ENCODE results near the gene WDR86. TPM values are rescaled to one million over a fixed set of nuclear protein-coding genes. Genes with fewer than 3 reads are reported as not detected.

WDR86 gene
- total and polyA plus RNA-seq, 4 donors: 0.18 to 4.4 (median 2.8) TPM; not detected in 1

- Histone ChIP-seq H3K27ac (ENCODE audit: low read depth in 1 of 2, low read length in 2 of 2) (peak overlapping the region; percentile 77 to 78), H3K27me3 (ENCODE audit: control insufficient read depth in 1 of 2, insufficient read depth in 2 of 2, low read length in 1 of 2) (no peaks in the 10 kb centered on the region), H3K4me3 (ENCODE audit: low read length in 2 of 2) (no peak overlapping the region), H3K36me3 (ENCODE audit: control insufficient read depth in 1 of 2, insufficient read depth in 2 of 2, low read length in 1 of 2) (no peaks in the 10 kb centered on the region), H3K9me3 (ENCODE audit: control insufficient read depth, low read length) (no peaks in the 10 kb centered on the region), H3K4me1 (ENCODE audit: control insufficient read depth in 1 of 2, insufficient read depth in 2 of 2, low read length in 2 of 2) (no peaks in the 10 kb centered on the region)
- 6 to 11% methylated on average over 9 of the region's 9 CpGs for WGBS, 2 donors
- ATAC-seq (ENCODE audit: low FRiP score): peak; percentile 71
- intact Hi-C loops (cut with DNase I): no loop called here
- DNase-seq: peak; percentile 79 to 91
Measured at GRCh38 chr7:151436446-151437158, 26.8 kb upstream of the WDR86 start.

DNA sequence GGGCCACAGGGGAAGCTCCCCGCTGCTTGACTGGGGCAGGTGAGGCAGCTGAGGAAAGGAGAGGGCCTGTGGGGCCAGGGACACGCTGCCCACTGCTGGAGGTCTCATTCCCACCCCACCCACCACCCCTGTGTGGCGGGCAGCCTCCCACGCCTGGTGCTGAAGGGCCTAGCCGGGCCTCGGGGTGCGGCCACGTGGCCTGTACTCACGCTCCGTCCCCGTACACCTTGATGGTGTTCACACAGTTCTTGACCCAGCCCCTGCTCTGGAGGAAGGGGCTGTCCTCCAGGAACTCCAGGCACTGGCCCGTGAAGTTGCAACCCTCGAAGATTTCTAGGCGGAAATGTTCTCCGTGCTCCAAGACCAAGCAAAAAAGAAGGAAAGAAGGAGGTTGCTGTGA lies 26.1 kb upstream of the WDR86 start:
- intact Hi-C loops (cut with DNase I): no loop called here
- peak overlapping the region in 1 of 2 donors; percentile 66 for H3K27ac ChIP-seq (ENCODE audit: low read depth in 1 of 2, low read length in 2 of 2)
- no peak overlapping the region for H3K4me3 ChIP-seq (ENCODE audit: low read length in 2 of 2)
- H3K27me3 ChIP-seq (ENCODE audit: control insufficient read depth in 1 of 2, insufficient read depth in 2 of 2, low read length in 1 of 2): no peaks in the 10 kb centered on the region
- no peaks in the 10 kb centered on the region for H3K9me3 ChIP-seq (ENCODE audit: control insufficient read depth, low read length)
- no peaks in the 10 kb centered on the region for H3K36me3 ChIP-seq (ENCODE audit: control insufficient read depth in 1 of 2, insufficient read depth in 2 of 2, low read length in 1 of 2)
- no peak for DNase-seq
- WGBS, 2 donors: 77 to 84% methylated on average over 14 to 15 of the region's 15 CpGs
- no peak for ATAC-seq (ENCODE audit: low FRiP score)
- H3K4me1 ChIP-seq (ENCODE audit: control insufficient read depth in 1 of 2, insufficient read depth in 2 of 2, low read length in 2 of 2): no peaks in the 10 kb centered on the region

DNA sequence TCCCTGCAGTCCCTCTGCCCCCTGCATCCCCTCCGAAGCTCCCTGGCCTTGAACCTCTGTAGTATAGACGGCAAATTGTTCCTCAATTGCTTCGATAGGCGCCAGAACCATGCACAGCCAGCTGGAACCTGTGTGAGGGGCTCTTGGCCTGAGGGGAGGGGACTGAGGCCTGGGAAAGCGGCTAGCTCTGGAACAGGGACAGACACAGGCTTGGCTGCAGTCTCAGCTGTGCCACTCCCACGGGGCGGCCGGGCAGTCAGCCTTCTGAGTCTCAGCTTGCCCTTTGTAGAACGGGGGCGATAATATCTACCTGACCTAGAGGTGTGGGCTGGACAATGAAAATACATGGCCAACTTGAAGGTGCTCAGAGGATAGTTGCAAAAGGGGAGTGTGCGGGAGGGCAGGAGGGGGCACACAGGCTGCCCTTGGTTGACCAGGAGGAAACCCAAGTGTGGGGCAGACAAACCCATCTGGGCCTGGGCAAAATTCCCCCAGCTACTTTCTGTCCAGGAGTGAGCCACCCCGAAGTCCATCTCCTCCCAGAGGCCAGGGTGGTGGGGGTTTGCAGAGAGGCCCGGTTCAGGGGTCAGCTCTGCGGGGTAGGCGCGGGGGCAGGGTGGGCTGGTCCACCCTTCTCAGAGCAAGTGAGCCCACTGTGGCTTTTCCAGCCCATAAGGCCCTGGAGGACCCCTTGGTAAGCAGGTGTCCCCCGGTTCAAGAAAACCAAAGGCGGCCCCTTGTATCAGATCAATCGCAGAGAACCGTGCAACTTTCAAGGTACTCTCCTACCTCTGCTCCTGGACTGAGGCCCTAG lies 25.5 kb upstream of the WDR86 start:
- intact Hi-C loops (cut with DNase I): no loop called here
- ATAC-seq (ENCODE audit: low FRiP score): no peak
- Histone ChIP-seq H3K27ac (ENCODE audit: low read depth in 1 of 2, low read length in 2 of 2) (no peak overlapping the region), H3K9me3 (ENCODE audit: control insufficient read depth, low read length) (no peaks in the 10 kb centered on the region), H3K36me3 (ENCODE audit: control insufficient read depth in 1 of 2, insufficient read depth in 2 of 2, low read length in 1 of 2) (no peaks in the 10 kb centered on the region), H3K27me3 (ENCODE audit: control insufficient read depth in 1 of 2, insufficient read depth in 2 of 2, low read length in 1 of 2) (no peaks in the 10 kb centered on the region), H3K4me3 (ENCODE audit: low read length in 2 of 2) (no peak overlapping the region), H3K4me1 (ENCODE audit: control insufficient read depth in 1 of 2, insufficient read depth in 2 of 2, low read length in 2 of 2) (no peaks in the 10 kb centered on the region)
- DNase-seq: no peak
- 48 to 54% methylated on average over 18 to 20 of the region's 20 CpGs for WGBS, 2 donors

- no peak overlapping the region for H3K27ac ChIP-seq (ENCODE audit: low read depth in 1 of 2, low read length in 2 of 2)
- DNase-seq: no peak
- no peaks in the 10 kb centered on the region for H3K4me1 ChIP-seq (ENCODE audit: control insufficient read depth in 1 of 2, insufficient read depth in 2 of 2, low read length in 2 of 2)
- intact Hi-C loops (cut with DNase I): no loop called here
- no peaks in the 10 kb centered on the region for H3K27me3 ChIP-seq (ENCODE audit: control insufficient read depth in 1 of 2, insufficient read depth in 2 of 2, low read length in 1 of 2)
- H3K9me3 ChIP-seq (ENCODE audit: control insufficient read depth, low read length): no peaks in the 10 kb centered on the region
- no peak overlapping the region for H3K4me3 ChIP-seq (ENCODE audit: low read length in 2 of 2)
- H3K36me3 ChIP-seq (ENCODE audit: control insufficient read depth in 1 of 2, insufficient read depth in 2 of 2, low read length in 1 of 2): no peaks in the 10 kb centered on the region
- ATAC-seq (ENCODE audit: low FRiP score): no peak
- WGBS, 2 donors: 86 to 88% methylated on average over 4 of the region's 4 CpGs
Measured at GRCh38 chr7:151434549-151434948, 24.7 kb upstream of the WDR86 start.

GRCh38 chr7:151433721-151434400 lies 24.0 kb upstream of the WDR86 start:
- Histone ChIP-seq H3K9me3 (ENCODE audit: control insufficient read depth, low read length) (no peaks in the 10 kb centered on the region), H3K36me3 (ENCODE audit: control insufficient read depth in 1 of 2, insufficient read depth in 2 of 2, low read length in 1 of 2) (no peaks in the 10 kb centered on the region), H3K27ac (ENCODE audit: low read depth in 1 of 2, low read length in 2 of 2) (no peak overlapping the region), H3K4me3 (ENCODE audit: low read length in 2 of 2) (no peak overlapping the region), H3K4me1 (ENCODE audit: control insufficient read depth in 1 of 2, insufficient read depth in 2 of 2, low read length in 2 of 2) (no peaks in the 10 kb centered on the region), H3K27me3 (ENCODE audit: control insufficient read depth in 1 of 2, insufficient read depth in 2 of 2, low read length in 1 of 2) (no peaks in the 10 kb centered on the region)
- DNase-seq (no peak), ATAC-seq (ENCODE audit: low FRiP score) (no peak)
- 94 to 96% methylated on average over 15 of the region's 15 CpGs for WGBS, 2 donors
- intact Hi-C loops (cut with DNase I): no loop called here

- DNase-seq: no peak
- H3K4me1 ChIP-seq (ENCODE audit: control insufficient read depth in 1 of 2, insufficient read depth in 2 of 2, low read length in 2 of 2): no peaks in the 10 kb centered on the region
- H3K27ac ChIP-seq (ENCODE audit: low read depth in 1 of 2, low read length in 2 of 2): no peak overlapping the region
- no peaks in the 10 kb centered on the region for H3K9me3 ChIP-seq (ENCODE audit: control insufficient read depth, low read length)
- 81 to 83% methylated on average over 14 of the region's 14 CpGs for WGBS, 2 donors
- H3K27me3 ChIP-seq (ENCODE audit: control insufficient read depth in 1 of 2, insufficient read depth in 2 of 2, low read length in 1 of 2): no peaks in the 10 kb centered on the region
- intact Hi-C loops (cut with DNase I): no loop called here
- ATAC-seq (ENCODE audit: low FRiP score): no peak
- H3K4me3 ChIP-seq (ENCODE audit: low read length in 2 of 2): no peak overlapping the region
- H3K36me3 ChIP-seq (ENCODE audit: control insufficient read depth in 1 of 2, insufficient read depth in 2 of 2, low read length in 1 of 2): no peaks in the 10 kb centered on the region
Measured at GRCh38 chr7:151432658-151433521, 23.1 kb upstream of the WDR86 start.

GRCh38 chr7:151431768-151432311 lies 22.0 kb upstream of the WDR86 start:
- DNase-seq (peak in 1 of 2 donors; percentile 70), ATAC-seq (ENCODE audit: low FRiP score) (no peak)
- H3K27me3 ChIP-seq (ENCODE audit: control insufficient read depth in 1 of 2, insufficient read depth in 2 of 2, low read length in 1 of 2): no peaks in the 10 kb centered on the region
- H3K36me3 ChIP-seq (ENCODE audit: control insufficient read depth in 1 of 2, insufficient read depth in 2 of 2, low read length in 1 of 2): no peaks in the 10 kb centered on the region
- no peak overlapping the region for H3K4me3 ChIP-seq (ENCODE audit: low read length in 2 of 2)
- no peak overlapping the region for H3K27ac ChIP-seq (ENCODE audit: low read depth in 1 of 2, low read length in 2 of 2)
- H3K9me3 ChIP-seq (ENCODE audit: control insufficient read depth, low read length): no peaks in the 10 kb centered on the region
- no peaks in the 10 kb centered on the region for H3K4me1 ChIP-seq (ENCODE audit: control insufficient read depth in 1 of 2, insufficient read depth in 2 of 2, low read length in 2 of 2)
- WGBS, 2 donors: 97% methylated on average over 25 of the region's 25 CpGs
- intact Hi-C loops (cut with DNase I): no loop called here

DNA sequence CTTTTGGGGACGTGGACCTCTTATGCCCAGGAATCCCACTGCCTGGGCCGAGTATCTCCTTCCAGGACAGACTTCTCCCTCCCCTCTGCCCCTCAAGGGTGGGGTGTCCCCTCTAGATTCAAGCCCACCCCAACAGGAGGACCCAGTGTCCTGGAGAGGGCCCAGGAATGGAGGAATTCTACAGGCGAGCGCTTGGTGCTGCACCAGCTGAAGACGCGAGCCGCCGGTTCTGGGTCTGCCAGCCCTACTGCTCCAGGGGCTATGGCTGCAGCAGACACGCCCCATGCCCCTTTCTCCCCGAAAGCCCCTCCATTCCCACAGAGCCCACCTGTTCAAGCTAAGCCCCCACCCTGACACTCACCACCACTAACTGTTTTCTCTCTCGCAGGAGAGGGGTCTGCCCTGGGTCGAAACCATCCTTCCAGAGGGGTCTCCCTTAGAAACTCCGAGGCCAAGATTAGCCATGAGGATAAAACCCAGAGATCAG lies 21.5 kb upstream of the WDR86 start:
- no peaks in the 10 kb centered on the region for H3K9me3 ChIP-seq (ENCODE audit: control insufficient read depth, low read length)
- no peaks in the 10 kb centered on the region for H3K36me3 ChIP-seq (ENCODE audit: control insufficient read depth in 1 of 2, insufficient read depth in 2 of 2, low read length in 1 of 2)
- H3K4me3 ChIP-seq (ENCODE audit: low read length in 2 of 2): no peak overlapping the region
- DNase-seq: no peak
- intact Hi-C loops (cut with DNase I): no loop called here
- H3K27me3 ChIP-seq (ENCODE audit: control insufficient read depth in 1 of 2, insufficient read depth in 2 of 2, low read length in 1 of 2): no peaks in the 10 kb centered on the region
- H3K27ac ChIP-seq (ENCODE audit: low read depth in 1 of 2, low read length in 2 of 2): no peak overlapping the region
- WGBS, 2 donors: 95 to 96% methylated on average over 13 of the region's 13 CpGs
- no peaks in the 10 kb centered on the region for H3K4me1 ChIP-seq (ENCODE audit: control insufficient read depth in 1 of 2, insufficient read depth in 2 of 2, low read length in 2 of 2)
- ATAC-seq (ENCODE audit: low FRiP score): no peak

Measured in aorta (tissue), 5 donors.